Naive thymus-derived CD4-positive, alpha-beta T cell (primary cell): ENCODE data around the gene JTB. TPM values are rescaled to one million over a fixed set of nuclear protein-coding genes. Genes with fewer than 3 reads are reported as not detected.
A peak's percentile ranks its signal among the peaks of the same experiment; 100 is the strongest.

ENCODE experiments used
- ATAC-seq: fragments of 150-1000 bp; cut with Tn5 transposase; 2 replicates; pipeline ENCODE4 v1.10.0; 2021; ENCODE audit warnings: mild to moderate bottlenecking, moderate library complexity
- CTCF ChIA-PET: fragments of 350-600 bp; sonication (Branson Sonifier 250); formaldehyde crosslinking; loops from one replicate; lab custom pipeline; 2021; ENCODE audit warnings: antibody characterized with exemption; lab: Charles Lee
- POLR2A ChIA-PET: fragments of 350-600 bp; sonication (Branson Sonifier 250); formaldehyde crosslinking; loops from one replicate; lab custom pipeline; 2021; ENCODE audit warnings: antibody characterized with exemption, inconsistent platforms; lab: Charles Lee
- DNase-seq, 9 donors: peaks; one replicate each; pipeline versions ENCODE4 v3.0.0 to v3.0.0-alpha.2; 2020 to 2022; ENCODE audit warnings: mixed read lengths in 1 of 9
- H3K27ac ChIP-seq: one replicate; pipeline ENCODE4 v1.7.0; 2013; ENCODE audit warnings: mild to moderate bottlenecking, low read depth, low read length, moderate library complexity
- H3K27me3 ChIP-seq, 2 donors: one replicate each; pipeline ENCODE4 v1.7.0; 2013; ENCODE audit warnings: low read length in 2 of 2, mild to moderate bottlenecking in 2 of 2, moderate library complexity in 2 of 2; ENCODE audit not compliant: control insufficient read depth in 2 of 2, insufficient read depth in 2 of 2
- H3K36me3 ChIP-seq, 3 experiments: 1 replicate in 2 of 3; 2 replicates in 1 of 3; pipeline ENCODE4 v1.7.0; 2013; ENCODE audit warnings: low read length in 3 of 3, mild to moderate bottlenecking in 3 of 3, moderate library complexity in 1 of 3; ENCODE audit not compliant: insufficient read depth in 3 of 3, control insufficient read depth in 2 of 3
- H3K4me1 ChIP-seq, 2 donors: one replicate each; pipeline ENCODE4 v1.7.0; 2013; ENCODE audit warnings: low read length in 2 of 2, mild to moderate bottlenecking in 2 of 2, moderate library complexity in 1 of 2; ENCODE audit not compliant: control insufficient read depth in 2 of 2, insufficient read depth in 2 of 2
- H3K4me3 ChIP-seq: 2 replicates; pipeline ENCODE4 v1.7.0; 2013; ENCODE audit warnings: mild to moderate bottlenecking, low read length
- H3K9me3 ChIP-seq, 3 experiments: 1 replicate in 2 of 3; 2 replicates in 1 of 3; pipeline ENCODE4 v1.7.0; 2013; ENCODE audit warnings: low read length in 3 of 3; ENCODE audit not compliant: control insufficient read depth in 2 of 3
- H3K27ac Mint-ChIP-seq, 9 donors: one replicate each; pipeline ENCODE4 v1.8.0; 2020 to 2022; ENCODE audit warnings: mixed read lengths in 9 of 9, mild to moderate bottlenecking in 8 of 9, moderate library complexity in 5 of 9, inconsistent platforms in 2 of 9
- H3K27me3 Mint-ChIP-seq, 5 donors: one replicate each; pipeline ENCODE4 v1.8.0; 2021 to 2022; ENCODE audit warnings: mixed read lengths in 5 of 5, mild to moderate bottlenecking in 1 of 5
- H3K36me3 Mint-ChIP-seq, 5 donors: one replicate each; pipeline ENCODE4 v1.8.0; 2020 to 2022; ENCODE audit warnings: mixed read lengths in 5 of 5, mild to moderate bottlenecking in 3 of 5, inconsistent platforms in 1 of 5
- H3K4me1 Mint-ChIP-seq, 7 donors: one replicate each; pipeline ENCODE4 v1.8.0; 2020 to 2022; ENCODE audit warnings: mixed read lengths in 7 of 7, mild to moderate bottlenecking in 3 of 7, inconsistent platforms in 1 of 7
- H3K4me3 Mint-ChIP-seq, 10 donors: one replicate each; pipeline ENCODE4 v1.8.0; 2020 to 2022; ENCODE audit warnings: mild to moderate bottlenecking in 10 of 10, mixed read lengths in 10 of 10, moderate library complexity in 6 of 10, inconsistent platforms in 2 of 10
- H3K9me3 Mint-ChIP-seq, 11 donors: one replicate each; pipeline ENCODE4 v1.8.0; 2020 to 2022; ENCODE audit warnings: mixed read lengths in 11 of 11, mild to moderate bottlenecking in 4 of 11, inconsistent platforms in 1 of 11, moderate library complexity in 1 of 11
- intact Hi-C, 2 donors: fragments of 100-400 bp; cut with micrococcal nuclease; formaldehyde crosslinking; loops; one replicate each; pipeline ENCODE4 v1.15.1; 2023
- polyA plus RNA-seq, 2 donors: library from polyadenylated mRNA; unstranded; fragments of 300-500 nt; fragmentation: Illumina TruSeq; gene quantifications; one replicate each; pipeline ENCODE4 v1.2.3, GENCODE V29; 2021
- total RNA-seq, 6 experiments: library from RNA in 5 of 6; stranded (reverse) in 5 of 6; gene quantifications; 1 replicate in 5 of 6; 2 replicates in 1 of 6; pipeline ENCODE4 v1.2.3 and lab custom pipeline; 2021 to 2026

Gene JTB
- total and polyA plus RNA-seq, 7 experiments from 2014 or later = 78.4 to 319 (median 107) TPM

DNA sequence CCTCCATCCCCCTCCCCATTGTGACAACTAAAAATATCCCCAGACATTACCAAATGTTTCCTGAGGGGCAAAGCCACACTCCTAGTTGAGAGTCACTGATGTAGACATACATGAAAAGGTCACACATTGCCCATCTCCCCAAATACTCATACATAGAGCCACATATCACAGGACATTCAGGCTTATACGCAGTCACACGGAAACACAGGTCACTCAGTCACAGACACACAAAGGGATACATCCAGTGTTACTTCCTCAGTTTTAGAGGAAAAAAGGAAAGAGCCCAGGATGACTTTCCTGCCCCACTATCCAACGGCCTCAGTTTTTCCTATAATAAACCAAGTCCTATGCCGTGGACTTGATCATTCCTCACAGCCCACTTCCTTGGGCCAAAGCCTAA is 16.1 kb downstream of the JTB start:
- H3K27ac ChIP-seq = no peak overlapping the region
- ChIA-PET CTCF (interaction anchor here (0.9 kb wide), 1 partner anchor 26 kb away, joined by 4 read pairs; no protein-coding TSS in a partner anchor), POLR2A (interaction anchor here (0.6 to 12.8 kb wide), 4 partner anchors 11 to 18 kb away, joined by 3 to 159 read pairs (median 22); partner anchors contain the start of genes DENND4B and JTB)
- H3K4me1 Mint-ChIP-seq = peaks cover 36 to 69% (median 63%) of the 10 kb centered on the region in 7 donors
- no peaks in the 10 kb centered on the region for H3K9me3 Mint-ChIP-seq
- H3K36me3 Mint-ChIP-seq = peaks cover 0 to 17% (median 0%) of the 10 kb centered on the region in 5 donors
- no peaks in the 10 kb centered on the region for H3K9me3 ChIP-seq
- peak overlapping the region; percentile 28 to 94 (median 88) for H3K4me3 Mint-ChIP-seq
- H3K36me3 ChIP-seq = peaks cover 0 to 13% (median 0%) of the 10 kb centered on the region in 3 experiments
- H3K27me3 Mint-ChIP-seq = no peaks in the 10 kb centered on the region
- DNase-seq = no peak
- no peak overlapping the region for H3K4me3 ChIP-seq
- no peaks in the 10 kb centered on the region for H3K27me3 ChIP-seq
- peaks cover 30 to 35% of the 10 kb centered on the region in 2 donors for H3K4me1 ChIP-seq
- peak overlapping the region in 8 of 9 donors; percentile 1 to 97 (median 84) for H3K27ac Mint-ChIP-seq
- ATAC-seq = no peak
- intact Hi-C loops = loop anchor here (10.0 kb wide), 2 partner anchors 427 to 993 kb away; partner anchors contain the start of genes PBXIP1 (in 1 of the 2) and S100A6 (in 1 of the 2)

DNA sequence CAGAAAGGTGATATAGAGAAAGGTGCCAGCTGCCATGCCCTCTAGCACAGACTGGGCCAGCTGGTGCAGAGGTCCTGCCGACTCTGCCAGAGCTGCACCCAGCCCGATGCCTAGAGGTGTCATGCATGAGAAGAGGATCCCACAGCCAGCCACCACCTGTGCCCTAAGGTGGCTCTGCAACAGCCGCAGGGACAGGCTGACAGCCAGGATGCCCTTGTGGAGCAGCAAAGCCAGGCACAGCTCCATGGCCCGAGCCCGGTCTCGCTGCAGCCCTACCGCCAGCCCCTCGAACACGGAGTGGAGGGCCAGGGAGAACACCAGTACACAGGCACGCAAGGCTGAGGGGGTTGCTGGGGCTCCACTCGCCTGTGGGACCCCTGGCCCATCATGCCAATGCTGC is 17.3 kb downstream of the JTB start:
- Mint-ChIP-seq H3K36me3 (peaks cover 0 to 13% (median 0%) of the 10 kb centered on the region in 5 donors), H3K4me3 (peak overlapping the region in 1 of 10 donors; percentile 41), H3K4me1 (peaks cover 36 to 70% (median 62%) of the 10 kb centered on the region in 7 donors), H3K27ac (peak overlapping the region in 7 of 9 donors; percentile 7 to 97 (median 90)), H3K27me3 (no peaks in the 10 kb centered on the region), H3K9me3 (no peaks in the 10 kb centered on the region)
- Histone ChIP-seq H3K27ac (no peak overlapping the region), H3K4me3 (no peak overlapping the region), H3K4me1 (peaks cover 31 to 39% of the 10 kb centered on the region in 2 donors), H3K27me3 (no peaks in the 10 kb centered on the region), H3K9me3 (no peaks in the 10 kb centered on the region), H3K36me3 (peaks cover 0 to 13% (median 0%) of the 10 kb centered on the region in 3 experiments)
- no peak for DNase-seq
- ATAC-seq = no peak
- ChIA-PET CTCF (no interaction called here), POLR2A (interaction anchor here (0.7 to 12.8 kb wide), 5 partner anchors 8 to 33 kb away, joined by 3 to 159 read pairs (median 30); partner anchors contain the start of genes CREB3L4, DENND4B and RPS27)
- intact Hi-C loops = loop anchor here (10.0 kb wide), 2 partner anchors 425 to 995 kb away; partner anchors contain the start of genes PBXIP1 (in 1 of the 2) and S100A6 (in 1 of the 2)

DNA sequence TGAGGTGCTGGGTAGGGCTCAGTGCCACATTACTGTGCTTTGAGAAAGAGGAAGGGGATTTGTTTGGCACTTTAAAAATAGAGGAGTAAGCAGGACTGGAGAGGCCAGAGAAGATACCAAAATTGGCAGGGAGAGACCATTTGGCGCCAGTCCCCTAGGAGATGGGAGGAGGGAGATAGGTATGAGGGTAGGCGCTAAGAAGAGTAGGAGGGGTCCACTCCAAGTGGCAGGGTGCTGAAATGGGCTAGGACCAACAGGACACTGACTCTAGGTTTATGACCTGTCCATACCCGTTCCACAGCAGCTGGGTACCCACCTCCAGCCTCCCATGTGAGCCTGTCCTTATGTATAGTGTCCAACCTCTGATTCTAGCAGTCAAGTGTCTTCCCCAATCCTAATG is 18.0 kb downstream of the JTB start:
- ChIA-PET POLR2A (interaction anchor here (0.6 to 12.8 kb wide), 7 partner anchors 9 to 231 kb away, joined by 3 to 159 read pairs (median 30); partner anchors contain the start of genes CREB3L4, DENND4B, INTS3 and JTB), CTCF (interaction anchor here (0.8 to 1.0 kb wide), 2 partner anchors 16 to 41 kb away, joined by 3 read pairs; no protein-coding TSS in a partner anchor)
- Histone ChIP-seq H3K36me3 (peaks cover 0 to 18% (median under 1%) of the 10 kb centered on the region in 3 experiments), H3K4me3 (no peak overlapping the region), H3K9me3 (no peaks in the 10 kb centered on the region), H3K4me1 (peaks cover 35 to 43% of the 10 kb centered on the region in 2 donors), H3K27me3 (no peaks in the 10 kb centered on the region), H3K27ac (peak overlapping the region; percentile 92)
- Mint-ChIP-seq H3K4me1 (peaks cover 35 to 71% (median 68%) of the 10 kb centered on the region in 7 donors), H3K27ac (peak overlapping the region in 7 of 9 donors; percentile 44 to 95 (median 90)), H3K36me3 (peaks cover 0 to 13% (median 0%) of the 10 kb centered on the region in 5 donors), H3K4me3 (peak overlapping the region in 3 of 10 donors; percentile 39 to 100 (median 50)), H3K27me3 (no peaks in the 10 kb centered on the region), H3K9me3 (no peaks in the 10 kb centered on the region)
- ATAC-seq (no peak), DNase-seq (no peak)
- intact Hi-C loops = loop anchor here (2.0 to 5.0 kb wide), 8 partner anchors 17 to 1898 kb away; partner anchors contain the start of genes GATAD2B (in 1 of the 2), GON4L (in 1 of the 2), HAX1 (in 1 of the 2) and ILF2 (in 1 of the 2)

DNA sequence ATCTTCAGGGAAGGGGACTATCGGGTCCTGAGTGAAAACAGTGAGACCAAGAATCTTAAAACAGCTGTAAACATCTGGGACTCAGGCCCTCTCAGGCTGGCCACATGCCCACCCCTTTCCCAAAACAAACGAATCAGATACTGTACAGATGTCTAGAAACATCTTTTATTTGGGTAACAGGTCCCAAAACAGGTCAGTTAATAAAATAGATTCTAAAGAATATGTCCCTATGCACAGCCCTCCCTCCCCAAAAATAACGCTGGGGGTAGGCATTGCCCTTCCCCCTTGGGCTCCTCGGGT is 18.6 kb downstream of the JTB start:
- peak overlapping the region; percentile 74 for H3K4me3 ChIP-seq
- Mint-ChIP-seq H3K27ac (peak overlapping the region; percentile 89 to 98 (median 94)), H3K4me1 (peaks cover 37 to 71% (median 69%) of the 10 kb centered on the region in 7 donors), H3K9me3 (no peaks in the 10 kb centered on the region), H3K36me3 (peaks cover 0 to 18% (median 5%) of the 10 kb centered on the region in 5 donors), H3K4me3 (peak overlapping the region; percentile 91 to 100 (median 97)), H3K27me3 (no peaks in the 10 kb centered on the region)
- ChIA-PET POLR2A (interaction anchor here (1.1 to 12.8 kb wide), 8 partner anchors 9 to 183 kb away, joined by 3 to 159 read pairs (median 23); partner anchors contain the start of genes CREB3L4, DENND4B, GATAD2B and JTB), CTCF (interaction anchor here (0.8 to 5.5 kb wide), 4 partner anchors 13 to 40 kb away, joined by 3 to 36 read pairs (median 3); partner anchors contain the start of genes DENND4B and JTB)
- peaks cover 0 to 23% (median 6%) of the 10 kb centered on the region in 3 experiments for H3K36me3 ChIP-seq
- H3K9me3 ChIP-seq = no peaks in the 10 kb centered on the region
- intact Hi-C loops = loop anchor here (1.0 to 5.0 kb wide), 15 partner anchors 8 to 1898 kb away; partner anchors contain the start of genes HAX1 (in 2 of the 2), JTB (in 2 of the 2), RPS27 (in 2 of the 2) and CREB3L4 (in 1 of the 2)
- no peak for DNase-seq
- H3K27me3 ChIP-seq = no peaks in the 10 kb centered on the region
- no peak for ATAC-seq
- peak overlapping the region; percentile 92 for H3K27ac ChIP-seq
- H3K4me1 ChIP-seq = peaks cover 35 to 38% of the 10 kb centered on the region in 2 donors

DNA sequence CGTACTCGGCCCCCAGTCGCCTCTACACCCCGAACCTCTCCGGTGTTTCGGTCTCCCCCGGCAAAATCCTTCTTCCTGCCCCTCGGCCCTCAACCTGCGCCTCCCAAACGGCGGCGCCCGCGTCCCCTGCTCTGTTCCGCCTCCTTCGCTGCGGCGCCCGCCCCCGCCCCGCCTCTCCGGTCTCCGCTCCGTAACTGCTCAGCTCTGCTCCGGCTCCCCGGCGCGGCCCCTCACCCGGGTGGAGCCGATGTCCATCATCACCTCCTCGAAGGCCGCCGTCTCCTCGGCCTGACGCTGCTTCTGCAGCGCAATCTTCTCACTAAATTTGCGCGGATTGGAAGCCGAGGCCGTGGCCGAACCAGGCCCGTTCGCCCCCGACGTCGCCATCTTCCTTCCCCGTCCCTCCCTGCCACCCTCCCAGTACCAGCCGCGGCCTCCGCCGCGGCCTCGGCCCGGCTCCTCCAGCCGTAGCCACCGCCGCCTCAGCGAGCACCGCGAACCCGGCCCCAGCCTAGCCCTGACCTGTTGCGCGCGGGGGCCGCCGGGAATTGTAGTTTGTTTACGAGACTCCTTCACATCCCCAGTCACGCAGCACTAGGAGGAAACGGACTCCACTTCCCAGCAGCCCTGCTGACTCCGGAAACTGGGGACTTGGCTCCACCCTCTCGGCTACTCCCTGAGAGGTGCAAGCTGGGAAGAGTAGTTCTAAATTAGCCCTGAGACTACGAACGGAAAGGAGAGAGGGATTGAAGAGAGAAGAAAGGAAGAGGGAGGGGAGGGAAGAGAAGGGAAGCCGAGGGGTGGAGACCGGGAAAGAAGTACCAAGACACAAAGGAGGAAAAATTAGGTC is 19.1 kb downstream of the JTB start, which contains the start of gene CRTC2:
Gene CRTC2, minus strand, starts transcription at position 502 of the 850 bp plus-strand sequence. Its CDS starts 115 bp downstream, at position 387.
- Histone ChIP-seq H3K4me1 (peaks cover 36% of the 10 kb centered on the region in 2 donors), H3K4me3 (peak within 1 kb of the TSS; percentile 74), H3K27ac (peak within 1 kb of the TSS; percentile 92), H3K27me3 (no peaks in the 10 kb centered on the region), H3K9me3 (no peaks in the 10 kb centered on the region), H3K36me3 (peaks cover 3 to 29% (median 9%) of the 10 kb centered on the region in 3 experiments)
- intact Hi-C loops = loop anchor here (1.0 to 5.0 kb wide), 15 partner anchors 9 to 1899 kb away; partner anchors contain the start of genes HAX1 (in 2 of the 2), JTB (in 2 of the 2), RPS27 (in 2 of the 2) and CREB3L4 (in 1 of the 2)
- Mint-ChIP-seq H3K27me3 (no peaks in the 10 kb centered on the region), H3K4me3 (peak within 1 kb of the TSS; percentile 91 to 100 (median 97)), H3K36me3 (peaks cover 0 to 17% (median 6%) of the 10 kb centered on the region in 5 donors), H3K9me3 (no peaks in the 10 kb centered on the region), H3K27ac (peak within 1 kb of the TSS; percentile 89 to 98 (median 94)), H3K4me1 (peaks cover 34 to 71% (median 67%) of the 10 kb centered on the region in 7 donors)
- ChIA-PET CTCF (interaction anchor here (0.8 to 5.5 kb wide), 4 partner anchors 12 to 40 kb away, joined by 3 to 36 read pairs (median 3); partner anchors contain the start of genes DENND4B and JTB), POLR2A (interaction anchor here (0.5 to 12.8 kb wide), 10 partner anchors 10 to 288 kb away, joined by 3 to 159 read pairs (median 13); partner anchors contain the start of genes CREB3L4, DENND4B, GATAD2B and ILF2)
- ATAC-seq = peak; percentile 94
- DNase-seq = peak; percentile 86 to 99 (median 96)
